Measurements from ENCODE around the gene GALNT17.

- TF ChIP-seq POLR2AphosphoS5 (IDR thresholded peaks at IDR 0.05; ENCODE audit: low read depth, low read length): no peak
- TF ChIP-seq REST (IDR thresholded peaks at IDR 0.05; ENCODE audit: insufficient read depth in 1 of 2, low read depth in 2 of 2, low read length in 2 of 2): no peak
These were observed 52.7 kb downstream of the GALNT17 start for GRCh38 chr7:71184609-71185008.
